Esophagus squamous epithelium (tissue), 4 donors: ENCODE data around the gene PPP2R5B.

ENCODE experiments used
- POLR2A ChIP-seq, 4 donors: fragments of 450-650 bp; IDR thresholded peaks; one replicate each; pipeline ENCODE4 v1.6.1; 2017; ENCODE audit warnings: antibody characterized with exemption in 4 of 4, mild to moderate bottlenecking in 4 of 4, moderate library complexity in 3 of 4
- TF ChIP-seq, protein P1 (sequence below), 6 experiments: fragments of 450-650 bp in 4 of 6; fragments of 200-600 bp in 2 of 6; sonication (generic) in 2 of 6; IDR thresholded peaks; one replicate each; pipeline ENCODE4 v1.5.1; 2016 to 2019; ENCODE audit warnings: antibody characterized with exemption in 6 of 6, mild to moderate bottlenecking in 4 of 6, moderate library complexity in 4 of 6

DNA sequence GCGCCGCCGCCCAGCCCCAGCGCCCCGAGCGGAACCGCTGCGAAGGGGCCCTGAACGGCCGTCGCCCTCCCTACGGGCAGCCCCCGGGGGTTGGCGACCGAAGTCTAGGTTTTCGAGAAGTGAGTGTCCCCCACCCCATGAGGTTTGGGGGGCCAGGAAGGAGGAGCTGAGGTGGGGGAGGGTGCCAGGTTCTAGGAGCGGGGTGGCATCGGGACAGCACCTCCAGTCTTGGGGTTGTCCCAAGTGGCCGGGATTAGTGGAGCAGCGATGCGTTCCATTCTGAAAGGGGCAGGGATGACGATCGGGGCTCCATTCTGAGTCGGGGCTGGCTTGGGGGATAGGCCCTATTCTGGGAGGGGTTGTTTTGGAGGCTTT lies 408 bp downstream of the PPP2R5B start:
- TF ChIP-seq, protein P1, sequence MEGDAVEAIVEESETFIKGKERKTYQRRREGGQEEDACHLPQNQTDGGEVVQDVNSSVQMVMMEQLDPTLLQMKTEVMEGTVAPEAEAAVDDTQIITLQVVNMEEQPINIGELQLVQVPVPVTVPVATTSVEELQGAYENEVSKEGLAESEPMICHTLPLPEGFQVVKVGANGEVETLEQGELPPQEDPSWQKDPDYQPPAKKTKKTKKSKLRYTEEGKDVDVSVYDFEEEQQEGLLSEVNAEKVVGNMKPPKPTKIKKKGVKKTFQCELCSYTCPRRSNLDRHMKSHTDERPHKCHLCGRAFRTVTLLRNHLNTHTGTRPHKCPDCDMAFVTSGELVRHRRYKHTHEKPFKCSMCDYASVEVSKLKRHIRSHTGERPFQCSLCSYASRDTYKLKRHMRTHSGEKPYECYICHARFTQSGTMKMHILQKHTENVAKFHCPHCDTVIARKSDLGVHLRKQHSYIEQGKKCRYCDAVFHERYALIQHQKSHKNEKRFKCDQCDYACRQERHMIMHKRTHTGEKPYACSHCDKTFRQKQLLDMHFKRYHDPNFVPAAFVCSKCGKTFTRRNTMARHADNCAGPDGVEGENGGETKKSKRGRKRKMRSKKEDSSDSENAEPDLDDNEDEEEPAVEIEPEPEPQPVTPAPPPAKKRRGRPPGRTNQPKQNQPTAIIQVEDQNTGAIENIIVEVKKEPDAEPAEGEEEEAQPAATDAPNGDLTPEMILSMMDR (IDR thresholded peaks at IDR 0.05): no peak
- TF ChIP-seq POLR2A (IDR thresholded peaks at IDR 0.05): no peak
